Keratinocyte (primary cell): Measurements from ENCODE around the gene ASB15. TPM values are rescaled to one million over a fixed set of nuclear protein-coding genes. Genes with fewer than 3 reads are reported as not detected.
A peak's percentile ranks its signal among the peaks of the same experiment; 100 is the strongest.

Experiments
- DNase-seq: peaks from one replicate; pipeline ENCODE4 v3.0.0-alpha.2; 2011; ENCODE audit warnings: low read depth, missing footprints, low spot score
- FAIRE-seq: peaks from 2 replicates; lab custom pipeline; 2011; peaks lifted over from hg19 to GRCh38; lab: Jason Lieb, UNC
- H2AFZ ChIP-seq: 2 replicates; pipeline ENCODE4 v1.6.0; 2012; ENCODE audit warnings: low read length, control low read depth, inconsistent platforms; ENCODE audit not compliant: control insufficient read depth
- H3K27ac ChIP-seq: 2 replicates; pipeline ENCODE4 v1.5.1; 2011; ENCODE audit warnings: low read length; ENCODE audit not compliant: control insufficient read depth, insufficient read depth
- H3K27me3 ChIP-seq: 3 replicates; pipeline ENCODE4 v1.6.0; 2011; ENCODE audit warnings: low read length; ENCODE audit not compliant: control insufficient read depth, insufficient read depth; ENCODE audit errors: extremely low read depth
- H3K36me3 ChIP-seq, 2 experiments: 2 replicates in 1 of 2; 3 replicates in 1 of 2; pipeline ENCODE4 v1.5.1; 2011; ENCODE audit warnings: low read length in 2 of 2, mild to moderate bottlenecking in 1 of 2; ENCODE audit not compliant: control insufficient read depth in 2 of 2, insufficient read depth in 2 of 2; ENCODE audit errors: extremely low read depth in 1 of 2
- H3K4me1 ChIP-seq: 3 replicates; pipeline ENCODE4 v1.5.1; 2011; ENCODE audit warnings: low read length; ENCODE audit not compliant: control insufficient read depth, insufficient read depth; ENCODE audit errors: extremely low read depth
- H3K4me2 ChIP-seq: 3 replicates; pipeline ENCODE4 v1.6.0; 2011; ENCODE audit warnings: low read depth, low read length; ENCODE audit not compliant: control insufficient read depth, insufficient read depth; ENCODE audit errors: extremely low read depth
- H3K4me3 ChIP-seq, 3 experiments: fragments of 200-600 bp in 1 of 3; sonication (generic) in 1 of 3; 2 replicates in 2 of 3; 3 replicates in 1 of 3; pipeline ENCODE4 v1.5.1; 2011 to 2016; ENCODE audit warnings: low read length in 3 of 3, mild to moderate bottlenecking in 3 of 3, control low read depth in 2 of 3, inconsistent platforms in 1 of 3, low read depth in 1 of 3, mixed read lengths in 1 of 3, mixed run types in 1 of 3, moderate library complexity in 1 of 3; ENCODE audit not compliant: control insufficient read depth in 2 of 3, insufficient read depth in 2 of 3; ENCODE audit errors: extremely low read depth in 1 of 3
- H3K79me2 ChIP-seq: 2 replicates; pipeline ENCODE4 v1.6.0; 2012; ENCODE audit warnings: low read length; ENCODE audit not compliant: control insufficient read depth, insufficient read depth
- H3K9ac ChIP-seq: 3 replicates; pipeline ENCODE4 v1.6.0; 2011; ENCODE audit warnings: low read length; ENCODE audit not compliant: control insufficient read depth, insufficient read depth; ENCODE audit errors: extremely low read depth
- H3K9me1 ChIP-seq: 3 replicates; pipeline ENCODE4 v1.6.0; 2011; ENCODE audit warnings: low read length; ENCODE audit not compliant: control insufficient read depth, insufficient read depth; ENCODE audit errors: extremely low read depth
- H3K9me3 ChIP-seq: 2 replicates; pipeline ENCODE4 v1.5.1; 2012; ENCODE audit warnings: low read depth, low read length; ENCODE audit not compliant: control insufficient read depth
- H4K20me1 ChIP-seq: 3 replicates; pipeline ENCODE4 v1.6.0; 2011; ENCODE audit warnings: low read length; ENCODE audit not compliant: control insufficient read depth, insufficient read depth; ENCODE audit errors: extremely low read depth
- EZH2 ChIP-seq: IDR thresholded peaks from one replicate; pipeline ENCODE4 v1.6.1; 2012; ENCODE audit warnings: inconsistent platforms, mild to moderate bottlenecking, low read length, moderate library complexity
- dilution Hi-C: fragments of 300-500 bp; cut with MboI; formaldehyde crosslinking; loops from one replicate; pipeline ENCODE4 v1.7.0; 2020; ENCODE audit warnings: low sequenced_read_pairs; ENCODE audit not compliant: extremely low pct_ligation_motif_present
- polyA plus RNA-seq, 5 experiments: library from polyadenylated mRNA; depleted of rRNA in 3 of 5; stranded (reverse) in 3 of 5; stranded (forward) in 1 of 5; unstranded in 1 of 5; fragments of >200 nt; gene quantifications; 1 replicate in 1 of 5; 2 replicates in 3 of 5; 3 replicates in 1 of 5; pipeline versions ENCODE4 v1.2.1 to v1.2.3, GENCODE V29; 2011 to 2012; ENCODE audit warnings: missing spikeins in 2 of 5, low read depth in 1 of 5, low replicate concordance in 1 of 5
- TF ChIP-seq, protein P1 (sequence below), 3 experiments: IDR thresholded peaks in 1 of 3; conservative IDR thresholded peaks in 1 of 3; optimal IDR thresholded peaks in 1 of 3; 2 replicates in 2 of 3; 3 replicates in 1 of 3; pipeline versions ENCODE3 to v1.5.1; 2011; ENCODE audit warnings: low read length in 3 of 3, mild to moderate bottlenecking in 3 of 3, moderate library complexity in 2 of 3, control low read depth in 1 of 3, inconsistent platforms in 1 of 3; ENCODE audit not compliant: insufficient read depth in 2 of 3; ENCODE audit errors: extremely low read depth in 1 of 3

Gene ASB15
- polyA plus RNA-seq, 1 donor (not counting 4 experiments of a cell fraction or from before 2014, with no cell fraction given): not detected

DNA sequence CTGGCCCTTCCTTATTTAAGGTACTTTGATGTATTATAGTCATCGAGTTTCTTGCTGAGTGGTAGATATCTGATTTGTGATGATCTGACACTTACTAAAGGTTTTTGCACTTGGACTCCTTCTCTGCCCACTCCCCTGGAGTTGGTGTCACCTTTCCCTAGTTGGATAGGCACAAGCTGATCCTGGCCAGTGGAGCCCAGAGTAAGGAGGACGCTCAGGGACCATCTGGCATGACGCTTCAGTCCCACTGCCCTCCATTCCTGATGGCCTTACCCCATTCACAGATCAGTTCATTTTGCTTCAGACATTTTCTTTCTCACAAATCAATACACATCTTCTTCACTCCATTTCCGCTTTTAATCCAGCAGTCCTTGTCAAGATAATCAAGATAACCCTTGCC, 20.1 kb downstream of the ASB15 start:
- dilution Hi-C loops: no loop called here
- TF ChIP-seq, protein P1, sequence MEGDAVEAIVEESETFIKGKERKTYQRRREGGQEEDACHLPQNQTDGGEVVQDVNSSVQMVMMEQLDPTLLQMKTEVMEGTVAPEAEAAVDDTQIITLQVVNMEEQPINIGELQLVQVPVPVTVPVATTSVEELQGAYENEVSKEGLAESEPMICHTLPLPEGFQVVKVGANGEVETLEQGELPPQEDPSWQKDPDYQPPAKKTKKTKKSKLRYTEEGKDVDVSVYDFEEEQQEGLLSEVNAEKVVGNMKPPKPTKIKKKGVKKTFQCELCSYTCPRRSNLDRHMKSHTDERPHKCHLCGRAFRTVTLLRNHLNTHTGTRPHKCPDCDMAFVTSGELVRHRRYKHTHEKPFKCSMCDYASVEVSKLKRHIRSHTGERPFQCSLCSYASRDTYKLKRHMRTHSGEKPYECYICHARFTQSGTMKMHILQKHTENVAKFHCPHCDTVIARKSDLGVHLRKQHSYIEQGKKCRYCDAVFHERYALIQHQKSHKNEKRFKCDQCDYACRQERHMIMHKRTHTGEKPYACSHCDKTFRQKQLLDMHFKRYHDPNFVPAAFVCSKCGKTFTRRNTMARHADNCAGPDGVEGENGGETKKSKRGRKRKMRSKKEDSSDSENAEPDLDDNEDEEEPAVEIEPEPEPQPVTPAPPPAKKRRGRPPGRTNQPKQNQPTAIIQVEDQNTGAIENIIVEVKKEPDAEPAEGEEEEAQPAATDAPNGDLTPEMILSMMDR (optimal IDR thresholded peaks at IDR 0.05 in 1 of 3, IDR thresholded peaks at IDR 0.05 in 1 of 3, conservative IDR thresholded peaks at IDR 0.05 in 1 of 3; ENCODE audit: extremely low read depth in 1 of 3, insufficient read depth in 2 of 3, low read length in 3 of 3): no peak
- no peak for TF ChIP-seq EZH2
- Histone ChIP-seq H3K4me2 (no peak overlapping the region), H3K27me3 (no peaks in the 10 kb centered on the region), H3K9me1 (no peaks in the 10 kb centered on the region), H3K79me2 (no peaks in the 10 kb centered on the region), H4K20me1 (no peaks in the 10 kb centered on the region), H3K9ac (no peak overlapping the region), H2AFZ (no peak overlapping the region), H3K4me1 (no peaks in the 10 kb centered on the region), H3K36me3 (no peaks in the 10 kb centered on the region), H3K9me3 (no peaks in the 10 kb centered on the region), H3K27ac (no peak overlapping the region), H3K4me3 (no peak overlapping the region)
- FAIRE-seq (no peak), DNase-seq (no peak)

GRCh38 chr7:123622660-123623386, 21.2 kb downstream of the ASB15 start:
- Histone ChIP-seq H3K9me1 (no peaks in the 10 kb centered on the region), H3K4me1 (no peaks in the 10 kb centered on the region), H3K4me2 (no peak overlapping the region), H3K27ac (no peak overlapping the region), H3K9me3 (no peaks in the 10 kb centered on the region), H3K9ac (no peak overlapping the region), H3K27me3 (no peaks in the 10 kb centered on the region), H3K79me2 (no peaks in the 10 kb centered on the region), H2AFZ (peak overlapping the region; percentile 28), H4K20me1 (no peaks in the 10 kb centered on the region), H3K4me3 (no peak overlapping the region), H3K36me3 (no peaks in the 10 kb centered on the region)
- TF ChIP-seq, protein P1 (optimal IDR thresholded peaks at IDR 0.05 in 1 of 3, IDR thresholded peaks at IDR 0.05 in 1 of 3, conservative IDR thresholded peaks at IDR 0.05 in 1 of 3; ENCODE audit: extremely low read depth in 1 of 3, insufficient read depth in 2 of 3, low read length in 3 of 3): no peak
- no peak for TF ChIP-seq EZH2
- DNase-seq: no peak
- dilution Hi-C loops: no loop called here
- FAIRE-seq: no peak
